Mesendoderm (in vitro differentiated cells): ENCODE measurements around the gene ALOXE3.
"Not testable (repeated sequence)": the region's sequence is repeated elsewhere in the genome, so short reads cannot be mapped to it uniquely, and the experiment has no call there.

Experiments
- DNase-seq: peaks from one replicate; pipeline ENCODE4 v3.0.0; 2013
- H2AK5ac ChIP-seq: 2 replicates; pipeline ENCODE4 v1.6.1; 2013; ENCODE audit warnings: low read length, inconsistent platforms
- H2BK120ac ChIP-seq: 2 replicates; pipeline ENCODE4 v1.6.1; 2013; ENCODE audit warnings: low read depth, mild to moderate bottlenecking, low read length, moderate library complexity, mixed read lengths
- H2BK15ac ChIP-seq: replicated peaks from 2 replicates; pipeline ENCODE4 v1.6.1; 2013; ENCODE audit warnings: low read depth, mild to moderate bottlenecking, moderate library complexity
- H2BK5ac ChIP-seq: 2 replicates; pipeline ENCODE4 v1.6.1; 2013; ENCODE audit warnings: low read length, inconsistent platforms
- H3K18ac ChIP-seq: 2 replicates; pipeline ENCODE4 v1.6.1; 2013; ENCODE audit warnings: mild to moderate bottlenecking, low read length, mixed read lengths
- H3K23ac ChIP-seq: one replicate; pipeline ENCODE4 v1.6.1; 2013; ENCODE audit warnings: low read length
- H3K27ac ChIP-seq: 2 replicates; pipeline ENCODE4 v1.5.1; 2013; ENCODE audit warnings: low read depth, mild to moderate bottlenecking, inconsistent platforms, low read length, moderate library complexity
- H3K27me3 ChIP-seq: 2 replicates; pipeline ENCODE4 v1.6.1; 2013; ENCODE audit warnings: low read length, control low read depth, mild to moderate bottlenecking, inconsistent platforms; ENCODE audit not compliant: insufficient read depth, poor library complexity
- H3K36me3 ChIP-seq: 2 replicates; pipeline ENCODE4 v1.6.1; 2013; ENCODE audit warnings: low read length, inconsistent platforms; ENCODE audit not compliant: control insufficient read depth, insufficient read depth
- H3K4ac ChIP-seq: one replicate; pipeline ENCODE4 v1.6.1; 2013; ENCODE audit warnings: low read depth, mild to moderate bottlenecking, low read length, moderate library complexity
- H3K4me1 ChIP-seq: 2 replicates; pipeline ENCODE4 v1.6.1; 2013; ENCODE audit warnings: low read depth, low read length, inconsistent platforms; ENCODE audit not compliant: control insufficient read depth
- H3K4me2 ChIP-seq: 2 replicates; pipeline ENCODE4 v1.6.1; 2013; ENCODE audit warnings: low read length
- H3K4me3 ChIP-seq: 2 replicates; pipeline ENCODE4 v1.5.1; 2013; ENCODE audit warnings: mild to moderate bottlenecking, low read length
- H3K56ac ChIP-seq: one replicate; pipeline ENCODE4 v1.6.1; 2013; ENCODE audit warnings: low read length
- H3K79me1 ChIP-seq: 2 replicates; pipeline ENCODE4 v1.6.1; 2013; ENCODE audit warnings: low read length, inconsistent platforms
- H3K79me2 ChIP-seq: 2 replicates; pipeline ENCODE4 v1.6.1; 2013; ENCODE audit warnings: mild to moderate bottlenecking, low read length; ENCODE audit not compliant: control insufficient read depth, insufficient read depth
- H3K9ac ChIP-seq: 2 replicates; pipeline ENCODE4 v1.6.1; 2013; ENCODE audit warnings: low read length, inconsistent platforms
- H4K5ac ChIP-seq: one replicate; pipeline ENCODE4 v1.6.1; 2013; ENCODE audit warnings: low read length
- H4K8ac ChIP-seq: one replicate; pipeline ENCODE4 v1.6.1; 2013; ENCODE audit warnings: low read depth, mild to moderate bottlenecking, control low read depth, low read length, moderate library complexity
- WGBS: extraction: QIAGEN DNeasy Blood & Tissue Kit; methylation state at CpG from one replicate; pipeline ENCODE4 v1.1.7; 2013; ENCODE audit warnings: low lambda C conversion rate, missing lambda C conversion rate; ENCODE audit not compliant: insufficient coverage; ENCODE audit errors: extremely low coverage; 5-methylcytosine and 5-hydroxymethylcytosine counted together

Gene ALOXE3

DNA sequence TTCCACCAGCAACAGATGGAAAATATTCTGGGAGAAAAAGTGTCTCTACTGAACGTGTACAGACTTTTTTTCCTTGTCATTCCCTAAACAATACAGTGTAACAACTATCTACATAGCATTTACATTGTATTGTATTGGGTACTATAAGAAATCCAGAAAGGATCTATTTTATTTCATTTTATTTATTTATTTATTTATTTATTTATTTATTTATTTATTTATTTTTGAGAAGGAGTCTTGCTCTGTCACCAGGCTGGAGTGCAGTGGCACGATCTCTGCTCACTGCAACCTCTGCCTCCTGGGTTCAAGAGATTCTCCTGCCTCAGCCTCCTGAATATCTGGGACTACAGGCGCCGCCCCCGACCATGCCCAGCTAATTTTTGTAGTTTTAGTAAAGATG, 40.4 kb downstream of the ALOXE3 start:
- peaks cover 27% of the 10 kb centered on the region for H3K27me3 ChIP-seq
- no CpG with 5 or more reads among the region's 5 CpGs for WGBS
- not testable (repeated sequence) for H3K4me3 ChIP-seq, H3K56ac ChIP-seq, H4K5ac ChIP-seq, H2BK120ac ChIP-seq, DNase-seq, H2AK5ac ChIP-seq, H2BK15ac ChIP-seq, H2BK5ac ChIP-seq, H3K79me2 ChIP-seq, H3K36me3 ChIP-seq, H3K9ac ChIP-seq, H3K23ac ChIP-seq, H3K4me2 ChIP-seq, H3K18ac ChIP-seq, H3K4ac ChIP-seq, H3K79me1 ChIP-seq, H3K27ac ChIP-seq, H4K8ac ChIP-seq, H3K4me1 ChIP-seq

DNA sequence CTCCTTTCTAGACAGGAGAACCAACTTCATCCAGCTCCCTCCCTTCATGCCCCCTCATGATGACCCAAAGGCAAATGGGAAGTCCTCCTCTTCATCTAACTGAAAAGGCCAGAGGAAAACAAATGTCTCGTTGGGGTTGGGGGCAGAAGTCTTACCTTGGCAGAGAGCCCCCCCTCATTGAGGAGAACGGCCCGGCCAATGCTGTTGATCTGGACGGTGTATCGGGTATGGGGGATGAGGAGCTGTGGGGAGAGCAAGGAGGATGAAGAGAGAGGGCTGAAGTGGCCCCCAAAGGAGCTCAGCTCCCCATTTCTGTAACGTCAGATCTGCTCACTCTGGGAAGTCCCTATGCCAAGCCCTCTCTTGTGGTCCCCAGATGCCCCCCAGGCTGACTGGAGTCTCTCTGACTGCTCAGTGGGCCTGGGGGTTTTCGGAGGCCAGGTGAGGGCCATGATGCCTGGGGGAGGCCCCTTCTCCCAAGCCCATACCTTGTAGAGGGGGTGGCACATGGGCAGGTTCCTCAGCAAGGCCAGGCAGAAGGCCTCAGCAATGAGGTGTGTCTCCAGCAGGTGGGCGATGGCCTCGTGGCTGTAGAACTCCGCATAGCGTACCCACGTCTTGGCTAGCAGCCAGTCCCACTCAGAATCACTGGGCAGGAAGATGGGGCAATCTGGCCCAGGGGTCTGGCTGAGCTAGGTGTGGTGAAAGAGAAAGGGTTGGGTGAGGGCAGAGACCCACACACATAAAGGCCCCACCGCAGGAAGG, 41.6 kb downstream of the ALOXE3 start:
- Histone ChIP-seq H3K27ac (no peak overlapping the region), H3K56ac (no peak overlapping the region)

DNA sequence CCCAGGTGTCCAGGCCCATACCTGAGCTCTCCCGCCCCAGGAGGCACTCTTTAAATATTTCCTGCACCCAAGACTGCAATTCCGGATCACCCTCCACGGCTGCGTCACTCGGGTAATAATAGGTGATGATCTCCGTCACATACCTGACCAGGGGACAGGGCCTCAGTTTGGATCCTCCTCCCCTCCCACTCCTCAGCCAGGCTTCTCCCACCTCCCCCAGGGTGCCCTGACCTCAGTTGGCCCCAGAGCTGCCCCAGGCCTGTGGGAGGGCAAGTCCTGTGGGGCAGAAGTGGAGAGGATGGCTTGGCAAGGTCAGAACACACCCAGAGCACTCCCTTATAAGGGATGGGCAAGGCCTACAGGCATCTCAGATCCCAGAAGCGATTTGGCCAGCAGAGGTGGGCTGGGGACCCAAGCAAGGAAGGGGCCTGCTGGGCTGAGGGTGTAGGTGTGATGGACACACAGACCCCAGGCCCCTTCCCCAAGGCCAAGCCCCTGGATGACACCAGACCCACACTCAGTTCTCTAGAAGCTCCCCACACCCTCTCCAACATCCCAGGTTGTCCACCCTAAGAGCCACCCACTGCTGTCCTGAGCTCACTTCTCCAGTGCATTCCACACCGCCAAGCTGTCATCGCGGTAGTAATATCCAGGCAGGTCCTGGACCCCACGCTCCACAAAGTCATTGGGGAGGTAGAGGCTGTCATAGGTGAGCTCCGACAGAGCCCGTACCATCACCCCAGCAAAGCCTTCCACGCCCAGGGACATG, 42.6 kb downstream of the ALOXE3 start:
- Histone ChIP-seq H2BK120ac (no peak overlapping the region), H3K9ac (no peak overlapping the region), H3K18ac (no peak overlapping the region), H3K4ac (no peak overlapping the region), H4K8ac (no peak overlapping the region), H4K5ac (no peak overlapping the region), H3K4me1 (peaks cover 3% of the 10 kb centered on the region), H3K27ac (no peak overlapping the region), H3K23ac (no peak overlapping the region), H2BK15ac (no peak overlapping the region), H2BK5ac (no peak overlapping the region), H3K79me1 (no peaks in the 10 kb centered on the region), H3K4me2 (no peak overlapping the region), H3K36me3 (no peaks in the 10 kb centered on the region), H3K4me3 (no peak overlapping the region), H3K27me3 (peaks cover 43% of the 10 kb centered on the region), H3K79me2 (no peaks in the 10 kb centered on the region), H2AK5ac (no peak overlapping the region), H3K56ac (no peak overlapping the region)
- WGBS = no CpG with 5 or more reads among the region's 14 CpGs
- no peak for DNase-seq

More for the DNA sequence above, 41.6 kb downstream of the ALOXE3 start:
- no peaks in the 10 kb centered on the region for H3K36me3 ChIP-seq
- no peak overlapping the region for H3K4me3 ChIP-seq
- no peak overlapping the region for H3K9ac ChIP-seq
- no peak overlapping the region for H2BK120ac ChIP-seq
- H3K18ac ChIP-seq = no peak overlapping the region
- H3K79me1 ChIP-seq = no peaks in the 10 kb centered on the region
- no peaks in the 10 kb centered on the region for H3K79me2 ChIP-seq
- WGBS = no CpG with 5 or more reads among the region's 13 CpGs
- no peak overlapping the region for H3K23ac ChIP-seq
- no peak overlapping the region for H2BK5ac ChIP-seq
- H3K4ac ChIP-seq = no peak overlapping the region
- H2AK5ac ChIP-seq = no peak overlapping the region
- no peak for DNase-seq
- no peak overlapping the region for H3K4me2 ChIP-seq
- H3K27me3 ChIP-seq = peaks cover 40% of the 10 kb centered on the region
- no peak overlapping the region for H4K8ac ChIP-seq
- no peak overlapping the region for H4K5ac ChIP-seq
- no peak overlapping the region for H2BK15ac ChIP-seq
- peaks cover 3% of the 10 kb centered on the region for H3K4me1 ChIP-seq

DNA sequence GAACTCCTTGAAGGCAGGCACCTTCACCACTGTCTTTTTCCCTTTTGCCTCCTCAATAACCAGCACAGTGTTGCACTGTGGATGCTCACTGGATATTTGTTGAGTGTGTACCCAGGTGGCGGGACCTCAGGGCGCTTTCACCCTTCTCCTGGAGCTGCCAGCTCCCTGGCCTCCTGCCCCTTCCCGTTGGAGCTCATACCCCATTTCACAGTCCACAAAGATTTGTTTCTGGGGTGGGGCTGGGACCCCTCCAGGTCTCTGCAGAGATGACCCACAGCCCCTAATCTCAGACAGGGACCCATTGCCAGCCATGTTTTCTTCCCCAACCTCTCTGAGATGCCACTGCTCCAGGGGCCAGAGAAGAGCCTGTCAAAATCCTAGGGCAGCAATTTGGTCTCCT, 43.2 kb downstream of the ALOXE3 start:
- H3K36me3 ChIP-seq = no peaks in the 10 kb centered on the region
- peaks cover 3% of the 10 kb centered on the region for H3K4me1 ChIP-seq

DNA sequence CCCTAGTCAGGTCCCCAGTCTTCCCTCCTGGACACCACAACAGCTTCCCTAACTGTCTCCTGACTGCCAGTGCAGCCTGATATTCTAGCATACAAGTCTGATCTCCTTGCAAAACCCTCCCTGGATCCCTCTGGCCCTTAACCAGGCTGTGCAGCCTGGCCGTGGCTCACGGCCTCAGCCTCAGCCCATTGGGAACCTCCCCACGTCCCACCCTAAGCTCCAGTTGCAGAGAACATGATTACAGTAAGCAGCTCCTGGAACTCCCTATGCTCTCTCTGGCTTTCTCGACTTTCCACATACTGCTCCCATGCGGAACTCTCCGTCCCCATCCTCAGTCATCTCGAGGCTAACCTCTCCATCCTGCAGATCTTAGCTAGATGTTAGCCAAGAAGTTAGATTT, 43.8 kb downstream of the ALOXE3 start:
- no peak overlapping the region for H2AK5ac ChIP-seq
- no peak overlapping the region for H3K4me2 ChIP-seq
- no peak overlapping the region for H3K4me3 ChIP-seq
- no CpG with 5 or more reads among the region's 7 CpGs for WGBS
- no peak overlapping the region for H4K8ac ChIP-seq
- H3K23ac ChIP-seq = no peak overlapping the region
- H3K56ac ChIP-seq = no peak overlapping the region
- peaks cover 41% of the 10 kb centered on the region for H3K27me3 ChIP-seq
- no peak for DNase-seq
- H3K9ac ChIP-seq = no peak overlapping the region
- H3K4me1 ChIP-seq = peaks cover 3% of the 10 kb centered on the region
- no peak overlapping the region for H4K5ac ChIP-seq
- no peaks in the 10 kb centered on the region for H3K79me1 ChIP-seq
- H3K27ac ChIP-seq = no peak overlapping the region
- H2BK5ac ChIP-seq = no peak overlapping the region
- no peak overlapping the region for H2BK120ac ChIP-seq
- H3K79me2 ChIP-seq = no peaks in the 10 kb centered on the region
- no peak overlapping the region for H2BK15ac ChIP-seq
- H3K36me3 ChIP-seq = no peaks in the 10 kb centered on the region
- no peak overlapping the region for H3K18ac ChIP-seq
- H3K4ac ChIP-seq = no peak overlapping the region

More for the DNA sequence above, 43.2 kb downstream of the ALOXE3 start:
- Histone ChIP-seq H3K79me1 (no peaks in the 10 kb centered on the region), H3K79me2 (no peaks in the 10 kb centered on the region), H2BK5ac (no peak overlapping the region), H2BK120ac (no peak overlapping the region), H3K27me3 (peaks cover 41% of the 10 kb centered on the region), H3K4ac (no peak overlapping the region), H3K27ac (no peak overlapping the region), H3K9ac (no peak overlapping the region), H2BK15ac (no peak overlapping the region), H3K56ac (no peak overlapping the region), H4K5ac (no peak overlapping the region), H3K4me3 (no peak overlapping the region), H3K23ac (no peak overlapping the region), H2AK5ac (no peak overlapping the region), H4K8ac (no peak overlapping the region), H3K4me2 (no peak overlapping the region), H3K18ac (no peak overlapping the region)
- WGBS = no CpG with 5 or more reads among the region's 3 CpGs
- DNase-seq = no peak
